K562 (cell line): Measurements from ENCODE around the gene MGAT5.

Experiments used
- ATF3 ChIP-seq, 2 experiments: fragments of 450-650 bp in 1 of 2; sonication (generic) in 1 of 2; formaldehyde crosslinking in 1 of 2; IDR thresholded peaks in 1 of 2; conservative IDR thresholded peaks in 1 of 2; 2 replicates each; pipeline versions ENCODE4 v1.6.1 to v1.8.1; 2016 to 2023; ENCODE audit warnings: mild to moderate bottlenecking in 2 of 2, moderate library complexity in 2 of 2, inconsistent platforms in 1 of 2, missing genetic modification reagents in 1 of 2
- CTCF ChIP-seq, 3 experiments: IDR thresholded peaks in 2 of 3; conservative IDR thresholded peaks in 1 of 3; 2 replicates each; pipeline ENCODE4 v1.5.1; 2011 to 2012; ENCODE audit warnings: low read length in 3 of 3, mild to moderate bottlenecking in 3 of 3, control low read depth in 2 of 3, improper control_type of control experiment in 1 of 3, inconsistent platforms in 1 of 3, low read depth in 1 of 3, mixed read lengths in 1 of 3, moderate library complexity in 1 of 3; ENCODE audit not compliant: insufficient read depth in 2 of 3
- POLR2AphosphoS5 ChIP-seq: IDR thresholded peaks from 2 replicates; pipeline ENCODE4 v1.6.1; 2011; ENCODE audit warnings: mild to moderate bottlenecking, low read depth, low read length, moderate library complexity; ENCODE audit not compliant: control insufficient read depth, insufficient read depth
- USF1 ChIP-seq: sonication (generic); formaldehyde crosslinking; IDR thresholded peaks from 2 replicates; pipeline ENCODE4 v1.9.0; 2022; ENCODE audit warnings: mild to moderate bottlenecking, missing genetic modification reagents
- ZBTB2 ChIP-seq: fragments of 450-650 bp; IDR thresholded peaks from 2 replicates; pipeline ENCODE4 v1.6.1; 2016; ENCODE audit warnings: antibody characterized with exemption
- ZNF224 ChIP-seq: sonication (generic); formaldehyde crosslinking; IDR thresholded peaks from 2 replicates; pipeline ENCODE4 v1.8.0; 2022; ENCODE audit warnings: mild to moderate bottlenecking, missing genetic modification reagents
- ZNF280B ChIP-seq: fragments of 250-450 bp; sonication (Bioruptor Pico); IDR thresholded peaks from 2 replicates; pipeline ENCODE4 v1.5.1; 2021; ENCODE audit warnings: mild to moderate bottlenecking

- TF ChIP-seq ZNF224 (CRISPR knock-in tag) (no peak), USF1 (CRISPR knock-in tag) (no peak), ZBTB2 (no peak), POLR2AphosphoS5 (no peak), CTCF (IDR thresholded peaks at IDR 0.05 in 2 of 3, conservative IDR thresholded peaks at IDR 0.05 in 1 of 3; ENCODE audit: insufficient read depth in 2 of 3, low read depth in 1 of 3, low read length in 3 of 3) (no peak), ZNF280B (no peak), ATF3 (IDR thresholded peaks at IDR 0.05) (no peak), ATF3 (CRISPR knock-in tag; conservative IDR thresholded peaks at IDR 0.05) (no peak)
Measured at GRCh38 chr2:134451347-134451630, 197.4 kb downstream of the MGAT5 start.
